Measurements from ENCODE around the gene CSNK1D. TPM values are rescaled to one million over a fixed set of nuclear protein-coding genes. Genes with fewer than 3 reads are reported as not detected.

The CSNK1D gene
- total RNA-seq, 4 donors from 2014 or later: 52.3 to 142 (median 58.8) TPM

GRCh38 chr17:82252511-82253178 is 20.9 kb downstream of the CSNK1D start:
- H3K4me1 ChIP-seq: peaks cover 7% of the 10 kb centered on the region
- no peak overlapping the region for H3K4me3 ChIP-seq
- TF ChIP-seq EP300 (IDR thresholded peaks at IDR 0.05) (no peak), POLR2AphosphoS5 (IDR thresholded peaks at IDR 0.05) (no peak), POLR2A (IDR thresholded peaks at IDR 0.05) (no peak), CTCF (IDR thresholded peaks at IDR 0.05) (no peak)
- peaks cover 99% of the 10 kb centered on the region for H3K36me3 ChIP-seq
- DNase-seq (ENCODE audit: low spot score in 2 of 2): no peak
- H3K9me3 ChIP-seq: no peaks in the 10 kb centered on the region
- 92% methylated on average over 22 of the region's 28 CpGs for WGBS
- H3K27ac ChIP-seq: no peak overlapping the region
- no peaks in the 10 kb centered on the region for H3K27me3 ChIP-seq

GRCh38 chr17:82250868-82251500 is 22.5 kb downstream of the CSNK1D start:
- TF ChIP-seq CTCF (IDR thresholded peaks at IDR 0.05) (no peak), POLR2AphosphoS5 (IDR thresholded peaks at IDR 0.05) (no peak), POLR2A (IDR thresholded peaks at IDR 0.05) (no peak), EP300 (IDR thresholded peaks at IDR 0.05) (no peak)
- Histone ChIP-seq H3K4me1 (peaks cover 20% of the 10 kb centered on the region), H3K27me3 (no peaks in the 10 kb centered on the region), H3K27ac (no peak overlapping the region), H3K4me3 (no peak overlapping the region), H3K9me3 (no peaks in the 10 kb centered on the region), H3K36me3 (peaks cover 99% of the 10 kb centered on the region)
- WGBS: 85% methylated on average over 25 of the region's 25 CpGs
- no peak for DNase-seq (ENCODE audit: low spot score in 2 of 2)

- Histone ChIP-seq H3K9me3 (no peaks in the 10 kb centered on the region), H3K27me3 (no peaks in the 10 kb centered on the region), H3K4me1 (peaks cover 29% of the 10 kb centered on the region), H3K4me3 (no peak overlapping the region), H3K27ac (no peak overlapping the region), H3K36me3 (peaks cover 99% of the 10 kb centered on the region)
- no peak for DNase-seq (ENCODE audit: low spot score in 2 of 2)
- 87% methylated on average over 14 of the region's 33 CpGs for WGBS
- TF ChIP-seq EP300 (IDR thresholded peaks at IDR 0.05): no peak
- TF ChIP-seq POLR2AphosphoS5 (IDR thresholded peaks at IDR 0.05): no peak
- no peak for TF ChIP-seq POLR2A (IDR thresholded peaks at IDR 0.05)
- TF ChIP-seq CTCF (IDR thresholded peaks at IDR 0.05): no peak
Observed at GRCh38 chr17:82249896-82250581, 23.5 kb downstream of the CSNK1D start.

GRCh38 chr17:82248815-82249674 is 24.5 kb downstream of the CSNK1D start:
- no peak for TF ChIP-seq POLR2AphosphoS5 (IDR thresholded peaks at IDR 0.05)
- TF ChIP-seq POLR2A (IDR thresholded peaks at IDR 0.05): no peak
- TF ChIP-seq CTCF (IDR thresholded peaks at IDR 0.05): no peak
- no peak for TF ChIP-seq EP300 (IDR thresholded peaks at IDR 0.05)
- H3K4me1 ChIP-seq: peaks cover 29% of the 10 kb centered on the region
- H3K9me3 ChIP-seq: no peaks in the 10 kb centered on the region
- no peak overlapping the region for H3K27ac ChIP-seq
- WGBS: 94% methylated on average over 41 of the region's 54 CpGs
- no peak for DNase-seq (ENCODE audit: low spot score in 2 of 2)
- H3K4me3 ChIP-seq: no peak overlapping the region
- H3K36me3 ChIP-seq: peaks cover 100% of the 10 kb centered on the region
- H3K27me3 ChIP-seq: no peaks in the 10 kb centered on the region

Data from suprapubic skin (tissue), 4 donors.